Osteoblast (primary cell): ENCODE measurements around the gene SAMD4A. TPM values are rescaled to one million over a fixed set of nuclear protein-coding genes. Genes with fewer than 3 reads are reported as not detected.
A peak's percentile ranks its signal among the peaks of the same experiment; 100 is the strongest.
"Not testable (repeated sequence)": the region's sequence is repeated elsewhere in the genome, so short reads cannot be mapped to it uniquely, and the experiment has no call there.

Experiments
- DNase-seq: peaks from one replicate; pipeline ENCODE4 v3.0.0; 2011; ENCODE audit warnings: low spot score, mixed read lengths; ENCODE audit not compliant: insufficient read length; ENCODE audit errors: missing footprints
- H2AFZ ChIP-seq: 2 replicates; pipeline ENCODE4 v1.6.0; 2011; ENCODE audit warnings: mild to moderate bottlenecking, low read length
- H3K27ac ChIP-seq: 2 replicates; pipeline ENCODE4 v1.5.1; 2011; ENCODE audit warnings: mild to moderate bottlenecking, low read depth, low read length, moderate library complexity
- H3K27me3 ChIP-seq: 2 replicates; pipeline ENCODE4 v1.6.0; 2012; ENCODE audit warnings: mild to moderate bottlenecking, control low read depth, inconsistent platforms, low read length, moderate library complexity; ENCODE audit not compliant: insufficient read depth
- H3K36me3 ChIP-seq: 2 replicates; pipeline ENCODE4 v1.5.1; 2011; ENCODE audit warnings: mild to moderate bottlenecking, low read length, control low read depth, moderate library complexity; ENCODE audit not compliant: insufficient read depth
- H3K4me1 ChIP-seq: 2 replicates; pipeline ENCODE4 v1.5.1; 2011; ENCODE audit warnings: mild to moderate bottlenecking, low read length, control low read depth, moderate library complexity; ENCODE audit not compliant: insufficient read depth
- H3K4me2 ChIP-seq: 2 replicates; pipeline ENCODE4 v1.6.0; 2011; ENCODE audit warnings: mild to moderate bottlenecking, low read length; ENCODE audit not compliant: insufficient read depth
- H3K4me3 ChIP-seq: fragments of 200-600 bp; sonication (generic); 3 replicates; pipeline ENCODE4 v1.5.1; 2012; ENCODE audit warnings: mild to moderate bottlenecking, low read length, inconsistent platforms; ENCODE audit not compliant: insufficient read depth
- H3K79me2 ChIP-seq: 2 replicates; pipeline ENCODE4 v1.6.0; 2012; ENCODE audit warnings: mild to moderate bottlenecking, low read length, control low read depth, inconsistent platforms; ENCODE audit not compliant: insufficient read depth
- H3K9me3 ChIP-seq: 2 replicates; pipeline ENCODE4 v1.5.1; 2011; ENCODE audit warnings: low read depth, low read length, control low read depth
- H4K20me1 ChIP-seq: 2 replicates; pipeline ENCODE4 v1.6.0; 2012; ENCODE audit warnings: mild to moderate bottlenecking, low read length, control low read depth; ENCODE audit not compliant: insufficient read depth
- CTCF ChIP-seq: IDR thresholded peaks from 2 replicates; pipeline ENCODE4 v1.5.1; 2011; ENCODE audit warnings: mild to moderate bottlenecking, low read depth, low read length, moderate library complexity; ENCODE audit errors: extremely low read depth
- total RNA-seq: library from RNA; depleted of rRNA; stranded (reverse); fragments of >200 nt; gene quantifications from 2 replicates; pipeline ENCODE4 v1.2.3, GENCODE V29; 2012

The SAMD4A gene
- total RNA-seq, 1 donor: 26.1 TPM

GRCh38 chr14:54617467-54617866 lies 50.5 kb downstream of the SAMD4A start:
- H3K4me2 ChIP-seq: peak overlapping the region; percentile 42
- H3K4me3 ChIP-seq: no peak overlapping the region
- H3K27ac ChIP-seq: peak overlapping the region; percentile 72
- H3K79me2 ChIP-seq: peaks cover 52% of the 10 kb centered on the region
- H3K27me3 ChIP-seq: no peaks in the 10 kb centered on the region
- H3K36me3 ChIP-seq: no peaks in the 10 kb centered on the region
- no peaks in the 10 kb centered on the region for H3K9me3 ChIP-seq
- no peak overlapping the region for H2AFZ ChIP-seq
- peak; percentile 75 for DNase-seq
- H4K20me1 ChIP-seq: no peaks in the 10 kb centered on the region
- peaks cover 20% of the 10 kb centered on the region for H3K4me1 ChIP-seq
- TF ChIP-seq CTCF: no peak

- H3K4me2 ChIP-seq: no peak overlapping the region
- H3K4me3 ChIP-seq: no peak overlapping the region
- H3K27me3 ChIP-seq: no peaks in the 10 kb centered on the region
- no peaks in the 10 kb centered on the region for H3K9me3 ChIP-seq
- peak overlapping the region; percentile 27 for H3K27ac ChIP-seq
- peak; percentile 69 for DNase-seq
- H3K36me3 ChIP-seq: no peaks in the 10 kb centered on the region
- peaks cover 3% of the 10 kb centered on the region for H4K20me1 ChIP-seq
- no peak overlapping the region for H2AFZ ChIP-seq
- H3K4me1 ChIP-seq: peaks cover 33% of the 10 kb centered on the region
- peaks cover 62% of the 10 kb centered on the region for H3K79me2 ChIP-seq
- TF ChIP-seq CTCF: no peak
These were observed 54.8 kb downstream of the SAMD4A start for GRCh38 chr14:54621686-54622085.

GRCh38 chr14:54622192-54622958 lies 55.4 kb downstream of the SAMD4A start:
- Histone ChIP-seq H4K20me1 (peaks cover 3% of the 10 kb centered on the region), H3K36me3 (no peaks in the 10 kb centered on the region), H3K4me3 (no peak overlapping the region), H3K27ac (peak overlapping the region; percentile 24), H3K27me3 (no peaks in the 10 kb centered on the region), H3K4me1 (peaks cover 33% of the 10 kb centered on the region), H3K9me3 (no peaks in the 10 kb centered on the region), H3K4me2 (no peak overlapping the region), H3K79me2 (peaks cover 68% of the 10 kb centered on the region), H2AFZ (no peak overlapping the region)
- peak; percentile 49 for DNase-seq
- TF ChIP-seq CTCF: no peak

- Histone ChIP-seq H3K79me2 (peaks cover 71% of the 10 kb centered on the region), H3K4me2 (no peak overlapping the region), H4K20me1 (peaks cover 7% of the 10 kb centered on the region), H2AFZ (no peak overlapping the region), H3K27ac (no peak overlapping the region), H3K9me3 (no peaks in the 10 kb centered on the region), H3K27me3 (no peaks in the 10 kb centered on the region), H3K36me3 (no peaks in the 10 kb centered on the region), H3K4me3 (no peak overlapping the region), H3K4me1 (peaks cover 38% of the 10 kb centered on the region)
- DNase-seq: no peak
- no peak for TF ChIP-seq CTCF
These were observed 56.5 kb downstream of the SAMD4A start for GRCh38 chr14:54623279-54624004.

- not testable (repeated sequence) for DNase-seq, H3K27ac ChIP-seq, H3K4me2 ChIP-seq, H4K20me1 ChIP-seq, H3K27me3 ChIP-seq, H3K9me3 ChIP-seq, H3K4me3 ChIP-seq, H2AFZ ChIP-seq, H3K36me3 ChIP-seq
- peaks cover 74% of the 10 kb centered on the region for H3K79me2 ChIP-seq
- H3K4me1 ChIP-seq: peaks cover 42% of the 10 kb centered on the region
These were observed 57.1 kb downstream of the SAMD4A start for GRCh38 chr14:54624005-54624358.
